GM18517 (cell line): ENCODE measurements around the gene MED27.
"Not testable (repeated sequence)": the region's sequence is repeated elsewhere in the genome, so short reads cannot be mapped to it uniquely, and the experiment has no call there.

ENCODE experiments used
- ATAC-seq: cut with Tn5 transposase; IDR thresholded peaks from one replicate; pipeline ENCODE4 v1.9.1; 2021; ENCODE audit warnings: mild to moderate bottlenecking, moderate library complexity; ENCODE audit not compliant: unreplicated experiment

Gene MED27

GRCh38 chr9:132077881-132078698 is 1.6 kb downstream of the MED27 start:
- no peak for ATAC-seq

DNA sequence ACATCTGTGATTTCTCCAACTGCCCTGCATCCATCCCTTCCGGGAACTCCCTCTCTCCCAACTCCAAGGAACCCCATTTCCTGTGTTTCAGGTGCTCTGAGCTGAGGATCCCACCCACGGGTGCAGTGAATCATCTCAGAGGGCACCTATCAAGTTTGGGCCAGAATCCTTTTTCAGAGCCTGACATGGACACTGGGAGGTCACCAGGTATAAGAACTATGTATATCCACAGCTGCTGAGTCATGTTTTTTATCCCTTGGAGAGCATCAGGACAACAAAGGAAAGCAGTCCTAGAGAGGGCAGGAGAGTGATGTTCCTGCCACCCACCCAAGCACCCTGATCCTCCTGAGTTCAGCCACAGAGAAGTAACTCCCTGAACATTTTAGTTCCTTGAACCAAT is 3.8 kb downstream of the MED27 start:
- no peak for ATAC-seq

DNA sequence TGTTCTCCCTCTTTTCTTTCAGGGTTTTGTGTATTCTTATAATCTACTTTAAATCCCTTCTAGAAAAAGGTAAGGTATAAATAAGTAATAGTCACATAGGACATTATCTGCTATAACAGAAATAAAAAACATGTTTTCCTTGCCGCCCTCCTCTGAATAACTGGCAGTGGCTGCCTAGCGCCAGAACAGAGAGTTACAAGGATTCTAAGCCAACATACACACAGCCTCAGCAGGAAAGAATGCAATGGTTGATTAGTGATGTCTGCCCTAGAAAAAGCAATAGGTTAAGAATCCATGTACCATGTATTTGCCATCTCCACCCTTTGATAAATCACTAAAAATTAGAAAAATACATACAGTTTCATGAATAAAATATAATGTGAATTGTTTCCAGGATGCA is 4.9 kb downstream of the MED27 start:
- ATAC-seq = no peak

DNA sequence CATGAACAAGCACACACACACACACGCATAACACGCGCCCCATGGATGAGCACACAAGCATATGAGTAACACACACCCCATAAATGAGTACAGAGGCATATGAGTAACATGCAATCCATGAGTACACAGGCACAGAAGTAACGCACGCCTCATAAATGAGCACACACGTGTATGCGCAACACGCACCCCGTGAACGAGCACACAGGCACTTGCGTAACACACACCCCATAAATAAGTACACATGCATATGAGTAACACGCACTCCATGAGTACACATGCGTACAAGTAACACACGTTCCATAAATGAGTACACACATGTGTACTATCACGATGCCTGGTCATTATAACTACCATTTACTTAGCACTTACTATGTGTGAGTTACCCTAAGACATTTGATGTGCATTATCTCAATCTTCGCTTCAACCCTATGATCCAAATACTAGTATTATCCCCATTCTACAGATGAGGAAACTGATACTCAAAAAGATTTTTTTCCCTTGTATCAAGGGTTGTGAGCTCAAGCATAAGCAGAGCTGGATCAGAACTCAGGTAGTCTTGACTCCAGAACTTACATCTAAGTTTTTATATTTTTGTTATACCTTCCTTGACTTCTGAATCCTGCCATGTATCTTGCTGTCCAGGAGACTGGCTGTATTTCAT is 7.7 kb downstream of the MED27 start:
- no peak for ATAC-seq

DNA sequence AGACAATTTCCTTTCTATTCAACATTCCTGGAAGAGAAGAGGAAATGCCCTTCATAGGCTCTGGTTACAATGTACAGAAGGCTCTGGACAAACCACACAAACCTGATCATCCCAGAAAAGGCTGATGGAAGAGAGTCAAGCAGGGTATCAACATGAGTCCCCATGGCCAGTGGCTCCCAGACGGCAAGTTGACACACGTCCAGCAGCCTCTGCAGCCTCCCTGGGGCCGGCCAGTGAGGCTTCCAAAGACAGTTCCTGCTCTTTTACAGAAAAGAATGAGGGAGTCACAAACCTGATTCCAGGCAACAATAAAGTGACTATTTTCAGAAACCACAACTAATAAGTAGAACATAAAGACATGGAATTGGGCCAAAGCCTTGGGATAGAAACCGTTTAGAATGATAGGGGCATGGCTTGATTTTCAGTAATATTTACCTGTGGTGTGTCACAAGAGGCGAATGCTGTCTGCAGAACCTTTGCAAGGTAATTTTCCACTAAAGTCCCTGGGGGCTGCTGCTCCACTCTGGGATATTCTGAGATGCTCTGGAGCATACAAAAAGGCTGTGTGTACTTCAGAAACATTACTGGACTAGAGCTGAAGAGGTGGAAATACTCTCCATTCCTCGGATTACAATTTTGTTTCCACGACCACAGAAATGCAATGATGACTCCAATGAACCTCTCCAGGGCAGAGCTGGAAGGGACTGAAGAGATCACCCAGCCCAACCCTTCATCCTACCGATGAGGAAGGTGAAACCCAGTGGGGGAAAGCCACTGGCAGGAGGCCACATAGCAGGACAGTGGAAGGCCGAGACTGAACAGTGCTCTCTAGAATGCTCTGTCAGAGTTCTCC is 10.4 kb downstream of the MED27 start:
- ATAC-seq = no peak

- no peak for ATAC-seq
Observed at GRCh38 chr9:132068605-132069004, 11.1 kb downstream of the MED27 start.

DNA sequence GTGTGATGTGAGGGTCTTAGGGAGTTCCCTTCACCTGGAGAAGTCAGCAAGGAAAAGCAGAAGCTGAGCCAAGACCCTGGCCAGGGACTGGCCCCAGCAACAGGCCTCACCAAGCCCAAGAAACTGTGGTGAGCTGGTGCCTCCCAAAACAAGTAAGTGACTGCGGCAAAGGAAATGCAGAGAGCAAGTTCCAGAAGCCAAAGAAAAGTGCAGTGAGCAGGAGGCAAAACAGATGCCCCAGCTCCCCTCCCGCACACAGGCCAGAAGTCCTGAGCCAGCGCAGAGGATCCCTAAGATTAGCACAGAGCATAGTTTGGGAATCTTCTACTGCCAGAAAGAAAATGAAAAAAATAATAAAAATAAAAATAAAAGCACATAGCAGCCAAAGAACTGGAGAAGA is 13.2 kb downstream of the MED27 start:
- no peak for ATAC-seq

DNA sequence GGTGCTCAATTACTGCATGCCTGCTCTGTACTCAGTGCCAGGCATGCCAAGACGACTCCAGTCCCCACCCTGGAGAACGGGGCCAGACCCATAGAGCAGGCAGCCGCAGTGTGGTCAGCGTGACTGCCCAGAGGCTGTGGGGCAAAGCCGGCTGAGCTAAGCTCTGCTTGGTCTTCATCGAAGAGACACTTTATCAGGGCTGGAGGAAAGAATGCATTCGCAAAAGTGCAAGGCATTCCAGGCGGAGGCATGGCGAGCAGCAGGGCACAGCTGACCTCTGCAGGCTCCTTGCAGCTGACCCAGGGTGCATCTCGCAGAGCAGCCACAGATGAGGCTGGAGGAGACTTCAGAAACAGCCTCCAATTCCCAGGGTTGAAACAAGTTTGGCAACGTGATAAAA is 13.6 kb downstream of the MED27 start:
- ATAC-seq = no peak

DNA sequence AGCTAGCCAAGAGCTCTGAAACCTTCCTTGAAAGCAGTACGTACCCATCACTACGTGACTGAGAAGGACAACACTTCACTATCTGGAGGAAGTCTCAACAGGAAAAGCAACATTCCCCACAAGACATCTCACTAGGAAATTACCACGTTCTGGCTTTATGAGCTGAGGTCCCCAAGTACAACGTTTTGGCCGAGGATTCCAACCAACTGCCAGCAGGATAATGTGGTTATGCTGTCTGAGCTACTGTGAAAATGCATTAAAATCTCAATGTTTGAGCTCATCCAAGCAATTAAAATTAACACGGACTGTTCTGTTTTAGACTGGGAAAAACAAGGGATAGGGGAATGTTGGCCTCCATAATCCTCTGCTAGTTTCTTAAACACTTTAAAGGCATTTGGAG is 16.4 kb downstream of the MED27 start:
- ATAC-seq = no peak

DNA sequence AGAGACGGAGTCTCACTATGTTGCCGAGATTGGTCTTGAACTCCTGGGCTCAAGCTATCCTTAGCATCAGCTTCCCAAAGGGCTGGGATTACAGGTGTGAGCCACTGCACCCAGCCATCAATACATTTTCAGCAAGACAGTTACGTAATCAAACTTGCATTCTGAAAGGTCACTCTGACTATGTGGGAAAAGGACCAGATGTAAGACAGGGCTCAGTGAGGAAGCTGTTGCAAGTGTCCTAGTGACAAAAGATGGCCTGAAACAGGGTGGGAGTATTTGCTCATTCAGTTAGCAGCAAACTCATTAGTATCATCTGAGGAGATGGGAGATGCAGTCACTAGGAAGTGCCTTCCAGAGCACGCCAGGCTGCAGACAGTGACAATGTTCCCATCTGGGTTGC is 16.9 kb downstream of the MED27 start:
- no peak for ATAC-seq

GRCh38 chr9:132061526-132061925 is 18.1 kb downstream of the MED27 start:
- no peak for ATAC-seq

GRCh38 chr9:132059361-132059760 is 20.3 kb downstream of the MED27 start:
- ATAC-seq = no peak

GRCh38 chr9:132058226-132058625 is 21.4 kb downstream of the MED27 start:
- ATAC-seq = not testable (repeated sequence)

GRCh38 chr9:132056717-132057560 is 22.7 kb downstream of the MED27 start:
- no peak for ATAC-seq

DNA sequence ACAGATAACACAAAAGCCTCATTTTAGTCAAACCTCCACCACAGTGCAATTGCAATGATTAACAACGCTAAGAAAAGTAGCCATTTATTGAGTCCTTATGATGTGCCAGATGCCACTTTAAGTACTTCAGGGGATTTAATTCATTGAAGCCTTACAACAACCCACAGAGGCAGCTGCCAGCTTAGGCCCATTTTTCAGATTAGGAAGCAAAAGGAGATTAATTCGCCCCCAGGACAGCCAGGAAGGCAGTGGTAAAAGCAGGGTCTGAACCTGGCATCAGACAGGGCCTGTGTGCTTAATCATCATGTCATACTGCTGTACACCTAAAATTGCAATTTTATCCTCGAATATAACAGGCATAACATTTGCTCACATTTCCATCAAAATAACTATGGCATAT is 23.9 kb downstream of the MED27 start:
- no peak for ATAC-seq

GRCh38 chr9:132054024-132054423 is 25.6 kb downstream of the MED27 start:
- ATAC-seq = no peak

DNA sequence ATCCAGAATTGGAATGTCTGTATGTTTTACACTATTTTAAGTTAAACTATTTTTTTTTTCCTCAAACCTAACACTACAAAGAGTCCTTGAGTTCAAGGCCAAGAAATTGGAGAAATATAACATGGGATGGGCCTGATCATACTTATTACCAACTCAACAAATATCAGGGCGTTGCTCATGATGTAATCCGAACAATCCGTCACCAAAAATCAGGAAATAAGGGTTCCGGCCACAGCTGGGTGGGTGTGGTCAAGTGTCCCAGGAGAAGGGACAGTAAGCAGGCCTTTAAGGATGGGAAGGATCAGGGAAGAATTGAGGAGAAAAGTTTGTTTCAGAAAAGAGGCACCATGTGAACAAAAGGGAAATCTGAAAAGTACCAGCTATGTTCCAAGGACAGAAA is 29.8 kb downstream of the MED27 start:
- ATAC-seq = no peak

DNA sequence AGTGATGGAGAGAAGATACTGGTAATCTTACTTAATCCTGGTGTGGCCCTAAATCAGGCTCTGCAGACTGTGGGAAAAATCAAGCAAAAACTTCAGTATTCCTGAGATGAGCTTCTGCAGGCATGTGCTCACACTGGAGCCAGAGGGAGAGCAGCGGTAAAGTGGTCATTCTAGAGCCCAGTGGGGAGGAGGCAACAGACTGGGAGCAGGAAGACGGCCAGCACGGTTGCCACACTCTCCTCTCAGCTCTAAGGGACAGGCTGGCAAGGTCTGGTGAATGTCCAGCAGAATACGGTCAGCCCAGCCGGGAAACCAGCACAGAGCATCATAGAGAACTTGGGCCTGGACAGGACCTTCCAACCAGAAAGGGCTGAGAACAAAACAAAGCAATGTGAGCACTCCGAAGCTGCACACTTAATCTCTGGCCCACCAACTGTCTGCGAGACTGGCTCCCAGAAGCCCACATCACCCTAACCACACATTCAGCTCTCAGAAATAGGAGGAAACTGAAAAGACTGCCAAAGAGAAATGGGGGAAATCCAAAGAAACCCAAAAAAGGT is 30.3 kb downstream of the MED27 start:
- ATAC-seq = no peak

- no peak for ATAC-seq
Observed at GRCh38 chr9:132048201-132048600, 31.5 kb downstream of the MED27 start.

DNA sequence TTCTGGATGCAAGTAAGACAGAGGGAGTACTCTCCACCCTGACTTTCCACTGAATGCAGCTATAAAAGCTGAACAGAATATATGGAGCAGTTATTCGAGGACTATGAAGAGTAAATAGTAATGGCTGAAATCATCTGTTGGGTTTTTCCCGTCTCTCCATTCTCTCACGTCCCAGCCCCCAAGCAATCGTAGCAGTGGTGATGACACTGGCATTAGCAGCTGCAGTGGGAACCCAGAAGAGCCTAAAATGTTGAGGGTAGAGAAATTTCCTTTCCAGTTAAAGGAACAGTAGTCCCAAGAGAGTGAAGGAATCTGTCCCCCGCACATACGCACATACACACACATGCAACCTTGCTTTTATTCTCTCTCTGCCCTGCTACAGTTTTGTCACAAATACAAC is 33.2 kb downstream of the MED27 start:
- no peak for ATAC-seq
